GM19240 (cell line): Measurements from ENCODE around the gene TRAF7.
"Not testable (repeated sequence)": the region's sequence is repeated elsewhere in the genome, so short reads cannot be mapped to it uniquely, and the experiment has no call there.

Source experiments
- DNase-seq: peaks from one replicate; pipeline ENCODE4 v3.0.0; 2011; ENCODE audit warnings: low spot score; ENCODE audit not compliant: insufficient read length

The TRAF7 gene

GRCh38 chr16:2155091-2155950, at the start of gene TRAF7:
Gene TRAF7 (plus strand): TSS chr16:2155782. CDS start chr16:2163921, 8,139 bp downstream.
- DNase-seq: peak; percentile 100

- not testable (repeated sequence) for DNase-seq
Measured at GRCh38 chr16:2106211-2106610, 49.4 kb upstream of the TRAF7 start.

- DNase-seq: not testable (repeated sequence)
Measured at GRCh38 chr16:2107121-2107790, 48.3 kb upstream of the TRAF7 start.

- DNase-seq: not testable (repeated sequence)
Measured at GRCh38 chr16:2107791-2108125, 47.8 kb upstream of the TRAF7 start.

GRCh38 chr16:2108446-2109270, 46.9 kb upstream of the TRAF7 start:
- DNase-seq: not testable (repeated sequence)

GRCh38 chr16:2109271-2109580, 46.4 kb upstream of the TRAF7 start:
- not testable (repeated sequence) for DNase-seq

- not testable (repeated sequence) for DNase-seq
Measured at GRCh38 chr16:2109872-2110271, 45.7 kb upstream of the TRAF7 start.

- not testable (repeated sequence) for DNase-seq
Measured at GRCh38 chr16:2110332-2111008, 45.1 kb upstream of the TRAF7 start.

GRCh38 chr16:2111009-2111353, 44.6 kb upstream of the TRAF7 start:
- DNase-seq: not testable (repeated sequence)

- DNase-seq: not testable (repeated sequence)
Measured at GRCh38 chr16:2111412-2112335, 43.9 kb upstream of the TRAF7 start.

GRCh38 chr16:2112539-2113106, 43.0 kb upstream of the TRAF7 start:
- not testable (repeated sequence) for DNase-seq

GRCh38 chr16:2114225-2114624, 41.4 kb upstream of the TRAF7 start:
- DNase-seq: not testable (repeated sequence)

GRCh38 chr16:2114885-2115590, 40.5 kb upstream of the TRAF7 start:
- DNase-seq: not testable (repeated sequence)

- no peak for DNase-seq
Measured at GRCh38 chr16:2115591-2115973, 40.0 kb upstream of the TRAF7 start.

GRCh38 chr16:2116428-2116827, 39.2 kb upstream of the TRAF7 start:
- DNase-seq: not testable (repeated sequence)

GRCh38 chr16:2117341-2117740, 38.2 kb upstream of the TRAF7 start:
- not testable (repeated sequence) for DNase-seq

- DNase-seq: not testable (repeated sequence)
Measured at GRCh38 chr16:2117960-2118722, 37.4 kb upstream of the TRAF7 start.

- not testable (repeated sequence) for DNase-seq
Measured at GRCh38 chr16:2121325-2121724, 34.3 kb upstream of the TRAF7 start.

- DNase-seq: no peak
Measured at GRCh38 chr16:2121853-2122252, 33.7 kb upstream of the TRAF7 start.
